Skeletal muscle cell (primary cell): ENCODE measurements around the gene TRIM24.
"Not testable (repeated sequence)": the region's sequence is repeated elsewhere in the genome, so short reads cannot be mapped to it uniquely, and the experiment has no call there.

Experiments
- DNase-seq: peaks from one replicate; pipeline ENCODE4 v3.0.0-alpha.2; 2010; ENCODE audit warnings: low read depth
- H3K4me3 ChIP-seq: 2 replicates; pipeline ENCODE4 v1.5.1; 2011; ENCODE audit warnings: low read depth, mild to moderate bottlenecking, control low read depth, low read length, moderate library complexity

TRIM24 gene

DNA sequence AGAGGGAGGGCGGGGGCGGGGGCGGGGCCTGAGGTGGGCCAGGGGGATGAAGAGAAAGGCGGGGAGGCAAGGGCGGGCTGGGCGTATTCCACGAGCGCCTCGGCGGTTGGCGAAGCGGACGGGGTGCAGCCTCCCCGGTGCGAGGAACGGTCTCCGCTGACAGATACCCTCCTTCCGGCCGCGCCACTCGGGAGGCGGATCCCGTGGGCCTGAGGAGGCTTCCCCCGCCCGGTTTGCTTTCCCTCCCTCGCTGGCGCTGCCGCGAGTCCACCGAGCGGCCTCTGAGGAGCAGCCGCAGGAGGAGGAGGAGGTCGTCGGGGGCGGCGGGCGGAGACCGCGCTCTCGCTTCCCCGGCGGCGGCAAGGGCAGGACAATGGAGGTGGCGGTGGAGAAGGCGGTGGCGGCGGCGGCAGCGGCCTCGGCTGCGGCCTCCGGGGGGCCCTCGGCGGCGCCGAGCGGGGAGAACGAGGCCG is at the start of gene TRIM24:
Gene TRIM24, plus strand, starts transcription at position 84 of the 473 bp plus-strand sequence. Its CDS starts 290 bp downstream, at position 374.
- H3K4me3 ChIP-seq = peak within 1 kb of the TSS; percentile 80
- no peak for DNase-seq

DNA sequence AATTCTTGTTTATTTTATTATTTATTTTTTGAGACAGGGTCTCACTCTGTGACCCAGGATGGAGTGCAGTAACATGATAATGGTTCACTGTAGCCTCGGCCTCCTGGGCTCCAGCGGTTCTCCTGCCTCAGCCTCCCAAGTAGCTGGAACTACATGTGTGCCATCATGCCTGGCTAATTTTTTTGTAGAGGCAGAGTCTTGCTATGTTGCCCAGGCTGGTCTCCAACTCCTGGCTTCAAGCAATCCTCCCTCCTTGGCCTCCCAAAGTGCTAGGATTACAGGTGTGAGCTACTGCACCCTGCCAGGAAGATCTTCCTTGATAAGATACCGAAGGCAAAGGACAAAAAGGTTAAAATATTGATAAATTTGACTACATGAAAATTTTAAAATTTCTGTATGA is 48.0 kb upstream of the TRIM24 start:
- DNase-seq, H3K4me3 ChIP-seq: not testable (repeated sequence)

DNA sequence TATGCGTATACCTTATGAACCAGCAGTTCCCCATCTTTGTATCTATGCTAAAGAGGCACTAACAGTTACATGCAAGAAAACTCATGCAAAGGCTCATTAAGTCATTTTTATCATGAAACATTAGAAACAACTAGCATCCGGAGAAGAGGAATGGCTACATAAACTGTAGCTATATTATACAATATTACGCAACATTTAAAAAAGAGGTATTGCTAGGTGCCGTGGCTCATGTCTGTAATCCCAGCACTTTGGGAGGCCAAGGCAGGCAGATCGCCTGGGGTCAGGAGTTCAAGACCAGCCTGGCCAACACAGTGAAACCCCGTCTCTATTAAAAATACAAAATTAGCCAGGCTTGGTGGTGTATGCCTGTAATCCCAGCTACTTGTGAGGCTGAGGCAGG is 47.1 kb upstream of the TRIM24 start:
- not testable (repeated sequence) for H3K4me3 ChIP-seq, DNase-seq

DNA sequence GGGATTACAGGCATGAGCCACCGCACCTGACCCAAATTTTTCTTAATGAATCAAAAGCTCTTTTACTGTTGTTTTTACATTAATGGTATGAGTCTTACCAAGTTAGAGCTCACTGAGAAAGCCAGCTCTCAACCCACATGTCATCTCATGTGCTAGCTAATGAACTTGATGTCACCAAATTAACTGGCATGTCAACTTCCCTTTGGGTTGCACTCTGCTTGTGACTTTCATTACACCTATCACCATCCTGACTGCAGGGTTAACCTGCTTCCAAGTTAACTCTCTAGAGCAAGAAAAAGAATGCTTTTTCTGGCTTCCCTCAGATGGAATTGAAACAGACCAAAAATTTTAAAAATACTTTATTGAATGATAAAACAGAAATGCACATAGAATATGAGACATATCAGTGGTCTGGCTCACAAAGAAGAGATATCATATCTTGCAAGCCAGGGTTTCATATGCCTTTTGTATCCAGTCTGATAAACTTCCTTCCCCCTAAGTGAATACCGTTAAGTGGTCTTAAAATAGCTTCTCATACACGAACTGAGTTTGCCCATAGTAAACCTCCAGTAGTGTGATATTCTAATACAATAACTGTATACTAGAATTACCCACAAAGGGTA is 42.9 kb upstream of the TRIM24 start:
- no peak for DNase-seq
- H3K4me3 ChIP-seq = no peak overlapping the region

DNA sequence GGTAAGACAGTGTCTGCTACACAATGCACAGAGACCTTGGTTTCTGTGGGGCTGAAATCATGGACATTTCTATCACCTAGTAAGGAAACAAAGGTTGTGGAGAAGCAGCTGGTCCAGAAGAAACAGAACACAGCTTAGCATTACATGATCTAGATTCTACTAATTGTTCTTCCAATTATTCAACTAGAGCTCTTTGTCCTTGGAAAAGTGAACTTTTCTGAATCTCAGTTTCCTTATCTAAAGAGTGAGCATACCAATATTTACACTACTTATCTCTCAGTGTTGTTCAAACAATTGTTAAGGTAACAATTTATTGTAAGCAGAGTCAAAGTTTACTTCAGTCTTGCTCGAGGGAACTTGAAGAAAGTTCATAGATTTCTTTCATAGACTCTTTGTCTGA is 42.3 kb upstream of the TRIM24 start:
- DNase-seq = no peak
- H3K4me3 ChIP-seq = no peak overlapping the region

DNA sequence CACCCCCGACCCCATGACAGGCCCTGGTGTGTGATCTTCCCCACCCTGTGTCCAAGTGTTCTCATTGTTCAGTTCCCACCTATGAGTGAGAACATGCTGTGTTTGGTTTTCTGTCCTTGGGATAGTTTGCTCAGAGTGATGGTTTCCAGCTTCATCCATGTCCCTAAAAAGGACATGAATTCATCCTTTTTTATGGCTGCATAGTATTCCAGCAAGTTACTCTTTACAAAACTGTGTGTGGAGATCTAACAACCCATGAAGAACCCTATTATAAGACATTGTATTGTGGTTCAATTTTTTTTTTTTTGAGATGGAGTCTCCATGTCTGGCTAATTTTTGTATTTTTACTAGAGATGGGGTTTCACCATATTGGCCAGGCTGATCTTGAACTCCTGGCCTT is 41.7 kb upstream of the TRIM24 start:
- not testable (repeated sequence) for H3K4me3 ChIP-seq, DNase-seq

DNA sequence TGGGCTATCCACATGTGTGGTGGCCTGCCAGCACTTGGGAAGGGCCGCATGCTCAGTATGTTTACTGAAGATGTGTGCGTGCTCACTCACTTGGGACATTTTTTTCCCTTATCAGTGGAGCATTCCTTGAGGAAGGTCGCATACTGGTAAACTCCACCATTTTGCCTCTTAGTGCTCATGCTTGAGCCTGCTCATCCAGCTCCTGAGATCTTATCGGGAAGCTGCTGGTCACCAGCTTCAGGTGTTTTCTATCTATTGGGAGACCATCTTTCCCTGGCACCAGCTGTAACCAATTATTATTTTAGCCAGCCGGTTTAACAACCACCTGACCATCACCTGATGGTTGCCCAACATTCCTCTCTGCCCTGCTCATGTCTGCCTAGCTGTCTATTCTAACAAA is 35.0 kb upstream of the TRIM24 start:
- DNase-seq = no peak

DNA sequence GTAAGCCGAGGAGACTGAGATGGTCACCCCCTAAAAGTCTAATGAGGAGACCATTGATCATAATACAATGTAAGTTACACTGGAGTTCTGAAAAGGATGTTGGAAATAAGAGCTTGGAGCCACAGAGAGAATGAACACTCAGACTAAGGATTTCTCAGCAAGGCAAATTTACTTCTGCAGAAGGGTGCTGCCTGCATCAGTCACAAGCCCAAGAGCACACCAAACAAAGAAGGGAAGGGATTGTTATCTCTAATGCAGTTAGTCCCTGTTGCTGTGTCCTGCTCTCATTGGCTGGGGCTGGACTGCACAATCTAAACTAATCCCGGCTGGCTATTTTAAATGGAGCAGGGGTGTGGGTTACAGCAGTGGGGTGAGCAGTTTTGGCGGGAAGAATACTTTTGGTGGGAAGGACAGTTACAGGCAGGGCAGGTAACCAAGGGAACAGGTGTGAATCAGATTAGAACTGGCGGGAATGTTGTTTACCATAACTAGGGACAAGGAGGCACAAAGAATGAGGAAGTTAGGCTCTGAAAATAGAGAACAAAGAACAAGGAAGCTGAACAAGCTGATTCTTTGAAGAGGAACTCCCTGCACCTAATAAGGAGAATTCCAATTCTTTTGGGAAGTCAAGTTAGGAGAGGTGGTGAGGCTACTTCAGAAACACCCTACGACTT is 30.3 kb upstream of the TRIM24 start:
- no peak overlapping the region for H3K4me3 ChIP-seq
- no peak for DNase-seq

More for the DNA sequence above, 35.0 kb upstream of the TRIM24 start:
- no peak overlapping the region for H3K4me3 ChIP-seq

DNA sequence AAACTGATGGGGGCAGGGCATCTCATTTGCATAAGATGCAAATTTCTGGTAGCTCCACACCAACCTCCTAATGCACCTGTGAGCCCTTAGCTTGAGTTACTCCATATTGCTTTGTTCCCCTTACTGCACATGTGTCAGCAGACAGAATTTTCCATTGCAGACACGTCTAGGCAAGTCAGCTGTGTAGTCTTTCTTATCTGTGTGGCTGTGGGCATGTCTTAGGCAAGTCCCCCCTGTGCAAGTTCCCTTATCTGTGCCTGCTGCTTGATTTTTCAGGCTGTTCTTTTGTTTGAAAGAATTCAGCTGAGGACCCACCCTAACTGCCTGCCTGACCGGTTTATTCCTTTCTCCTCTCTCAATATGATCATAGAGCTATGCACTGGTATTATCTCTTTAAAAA is 28.5 kb upstream of the TRIM24 start:
- DNase-seq = no peak

DNA sequence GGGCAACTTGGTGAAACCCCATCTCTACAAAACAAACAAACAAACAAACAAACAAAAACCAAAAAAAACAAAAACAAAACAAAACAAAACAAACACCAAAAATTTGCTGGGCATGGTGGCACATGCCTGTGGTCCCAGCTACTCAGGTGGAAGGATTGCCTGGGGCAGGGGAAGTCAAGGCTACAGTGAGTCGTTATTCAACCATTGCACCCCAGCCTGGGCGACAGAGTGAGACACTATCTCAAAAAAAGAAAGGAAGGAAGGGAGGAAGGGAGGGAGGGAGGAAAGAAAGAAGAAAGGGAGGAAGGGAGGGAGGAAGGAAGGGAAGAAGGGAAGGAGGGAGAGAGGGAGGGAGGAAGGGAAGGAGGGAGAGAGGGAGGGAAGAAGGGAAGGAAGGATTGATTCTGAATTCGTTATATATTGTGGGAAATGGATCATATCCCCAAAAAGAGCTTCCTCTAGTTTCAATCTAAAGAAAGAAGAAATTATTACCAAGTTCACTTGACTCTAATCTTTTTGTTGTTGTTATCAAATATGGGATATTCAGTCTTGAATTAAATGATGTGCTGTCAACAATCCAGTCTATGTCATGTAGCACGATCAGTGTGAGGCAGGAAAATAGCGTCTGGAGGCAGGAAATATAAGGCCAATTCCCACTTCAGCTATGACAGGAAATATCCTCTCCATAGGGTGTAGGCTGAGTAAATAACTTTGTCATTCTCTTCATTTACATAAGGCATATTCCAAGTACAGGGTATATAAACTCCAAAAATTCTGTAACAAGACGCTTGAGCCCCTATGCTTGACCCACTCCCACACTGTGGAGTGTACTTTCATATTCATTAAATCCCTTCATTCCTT is 26.2 kb upstream of the TRIM24 start:
- DNase-seq = no peak
- H3K4me3 ChIP-seq = no peak overlapping the region

More for the DNA sequence above, 28.5 kb upstream of the TRIM24 start:
- H3K4me3 ChIP-seq = no peak overlapping the region

DNA sequence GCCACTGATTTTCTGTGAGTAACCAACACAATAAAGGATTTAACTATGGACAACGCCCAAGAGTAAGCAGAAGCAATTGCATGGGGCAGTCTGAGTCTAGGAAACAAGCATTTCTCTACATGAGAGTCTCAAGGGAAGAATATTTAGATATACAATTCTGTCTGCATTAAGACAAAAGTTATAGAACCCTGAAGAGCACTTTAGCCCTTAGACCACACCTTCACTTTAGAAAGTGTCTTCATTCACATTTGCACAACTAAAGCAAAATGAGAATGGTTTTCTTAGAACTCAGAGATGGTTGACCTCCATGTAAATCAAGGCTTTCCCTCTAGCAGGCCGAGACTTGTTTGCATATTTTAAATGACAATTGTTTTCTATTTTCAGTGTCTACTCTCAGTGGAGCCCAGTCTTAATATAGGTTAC is 25.5 kb upstream of the TRIM24 start:
- H3K4me3 ChIP-seq = no peak overlapping the region
- no peak for DNase-seq

DNA sequence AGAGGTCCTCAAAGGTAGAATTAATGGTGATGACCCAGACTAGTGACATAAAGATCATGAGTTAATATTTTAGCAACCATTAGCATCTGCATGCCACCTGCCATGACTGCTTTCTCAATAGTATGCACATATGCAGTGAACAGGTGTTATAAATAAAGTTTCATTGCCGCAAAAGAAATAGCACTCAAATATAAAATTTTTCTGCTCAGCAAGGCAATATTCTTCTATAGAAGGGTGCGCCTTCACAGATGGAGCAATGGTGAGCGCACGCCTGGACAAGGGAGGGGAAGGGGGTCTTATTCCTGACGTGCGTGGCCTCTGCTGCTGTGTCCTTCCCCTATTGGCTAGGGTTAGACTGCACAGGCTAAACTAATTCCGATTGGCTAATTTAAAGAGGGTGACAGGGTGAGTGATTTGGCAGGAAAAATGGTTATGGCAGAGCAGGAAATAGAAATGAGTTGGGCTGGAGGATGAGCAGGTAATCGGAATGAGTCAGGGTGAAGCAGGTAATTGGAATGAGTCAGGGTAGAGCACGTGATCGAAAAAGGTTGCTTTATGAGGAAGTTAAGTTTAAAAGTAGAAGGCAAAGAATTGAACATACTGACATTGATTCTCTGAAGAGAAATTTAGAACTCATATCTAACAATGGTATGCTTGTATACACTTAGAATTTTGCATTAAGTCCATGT is 24.7 kb upstream of the TRIM24 start:
- no peak for DNase-seq
- no peak overlapping the region for H3K4me3 ChIP-seq

DNA sequence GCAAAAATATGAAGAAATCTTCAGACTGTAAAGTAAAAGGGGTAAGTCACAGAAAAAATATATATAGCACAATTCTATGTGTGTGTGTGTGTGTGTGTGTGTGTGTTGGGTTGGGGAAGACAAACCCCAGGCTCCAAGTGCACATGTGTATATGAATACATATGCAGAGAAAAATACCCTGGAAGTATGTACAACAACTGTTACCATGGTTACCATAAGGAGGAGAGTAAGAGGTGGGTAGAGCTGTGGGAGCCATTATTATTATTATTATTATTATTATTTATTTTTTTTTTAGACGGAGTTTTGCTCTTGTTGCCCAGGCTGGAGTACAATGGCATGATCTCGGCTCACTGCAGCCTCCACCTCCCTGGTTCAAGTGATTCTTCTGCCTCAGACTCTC is 23.7 kb upstream of the TRIM24 start:
- no peak overlapping the region for H3K4me3 ChIP-seq
- DNase-seq = no peak

DNA sequence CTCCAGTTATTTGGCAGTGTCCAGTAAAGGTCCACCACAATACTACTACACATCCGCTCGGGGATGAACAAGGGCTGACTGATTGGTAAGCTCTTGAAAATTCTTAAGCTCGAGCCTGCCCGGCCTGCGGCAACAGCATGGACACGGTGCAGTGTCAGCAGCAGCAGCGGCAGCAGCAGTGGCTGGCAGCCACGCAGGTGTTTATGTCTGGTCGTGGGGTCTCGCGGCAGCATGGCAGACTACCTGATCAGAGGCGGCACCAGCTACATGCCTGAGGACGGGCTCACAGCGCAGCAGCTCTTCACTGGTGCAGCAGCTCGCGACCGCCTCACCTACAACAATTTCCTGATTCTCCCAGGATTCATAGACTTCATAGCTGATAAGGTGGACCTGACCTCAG is 19.6 kb upstream of the TRIM24 start:
- no peak for DNase-seq
- no peak overlapping the region for H3K4me3 ChIP-seq

DNA sequence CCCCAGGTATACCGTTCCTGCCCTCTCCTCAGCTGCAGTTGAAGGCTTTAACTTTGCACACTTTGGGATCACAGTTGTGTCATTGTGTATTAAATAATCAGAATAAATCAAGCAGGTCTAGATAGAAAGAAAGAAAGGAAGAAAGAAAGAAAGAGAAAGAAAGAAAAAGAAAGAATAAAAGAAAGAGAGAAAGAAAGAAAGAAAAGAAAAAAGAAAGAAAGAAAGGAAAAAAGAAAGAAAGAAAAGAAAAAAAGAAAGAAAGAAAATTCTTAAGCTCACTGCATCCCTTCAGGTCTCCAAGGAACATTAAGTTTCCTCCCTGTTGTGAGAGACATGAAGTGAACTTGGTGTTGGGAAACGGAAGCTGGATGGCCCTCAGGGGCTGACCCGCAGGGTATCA is 17.2 kb upstream of the TRIM24 start:
- no peak overlapping the region for H3K4me3 ChIP-seq
- DNase-seq = no peak

DNA sequence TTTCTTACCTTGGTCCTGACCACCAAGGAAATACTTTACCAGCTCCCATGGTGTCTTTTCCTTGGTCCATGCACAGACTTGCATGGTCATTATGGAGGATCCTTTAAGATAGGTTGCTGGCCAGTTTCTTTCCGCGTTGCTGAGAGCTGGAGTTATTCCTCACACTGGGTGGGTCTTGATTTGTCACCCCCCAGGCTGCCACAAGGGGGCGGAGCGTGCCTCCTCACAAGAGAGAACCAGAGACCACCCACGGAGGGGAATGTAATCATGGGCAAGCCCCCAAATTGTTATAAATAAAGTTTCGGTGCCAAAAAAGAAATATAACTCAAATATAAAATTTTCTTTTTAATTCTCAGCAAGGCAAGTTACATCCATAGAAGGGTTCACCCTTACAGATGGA is 10.5 kb upstream of the TRIM24 start:
- no peak for DNase-seq
- H3K4me3 ChIP-seq = no peak overlapping the region

DNA sequence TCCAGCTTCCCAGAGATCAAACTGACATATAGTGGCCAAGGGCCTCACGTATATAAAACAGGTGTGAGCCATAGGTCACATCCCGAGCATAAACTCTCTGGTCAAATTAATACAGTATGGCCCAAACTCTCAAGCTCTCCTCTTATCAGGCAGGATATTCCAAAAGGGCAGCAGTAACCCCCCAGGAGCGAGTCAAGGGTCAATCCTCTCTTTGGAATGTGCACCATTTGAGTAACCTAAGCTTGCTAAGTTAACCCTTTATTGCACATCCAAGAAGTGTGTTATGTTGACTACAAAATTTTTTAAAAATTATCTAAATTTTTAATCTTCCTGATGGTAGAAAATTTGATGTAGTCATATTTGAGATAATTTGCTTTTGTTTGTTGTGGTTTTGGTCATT is 4.5 kb upstream of the TRIM24 start:
- no peak overlapping the region for H3K4me3 ChIP-seq
- DNase-seq = no peak

DNA sequence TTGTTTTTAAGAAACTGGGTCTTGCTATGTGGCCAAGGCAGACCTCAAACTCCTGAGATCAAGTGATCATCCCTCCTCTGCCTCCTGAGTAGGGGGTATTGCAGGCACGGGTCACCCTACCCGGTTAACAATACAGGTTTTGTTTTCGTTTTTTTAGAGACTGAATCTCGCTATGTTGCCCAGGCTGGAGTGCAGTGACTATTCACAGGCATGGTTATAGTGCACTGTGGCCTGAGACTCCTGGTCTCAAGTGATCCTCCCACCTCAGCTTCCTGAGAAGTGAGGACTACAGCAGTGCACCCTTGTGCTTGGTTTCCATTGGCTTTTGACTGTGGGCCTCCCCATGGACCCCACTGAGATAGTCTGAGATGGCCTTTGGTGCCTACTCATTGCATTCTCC is 3.8 kb upstream of the TRIM24 start:
- no peak overlapping the region for H3K4me3 ChIP-seq
- no peak for DNase-seq

DNA sequence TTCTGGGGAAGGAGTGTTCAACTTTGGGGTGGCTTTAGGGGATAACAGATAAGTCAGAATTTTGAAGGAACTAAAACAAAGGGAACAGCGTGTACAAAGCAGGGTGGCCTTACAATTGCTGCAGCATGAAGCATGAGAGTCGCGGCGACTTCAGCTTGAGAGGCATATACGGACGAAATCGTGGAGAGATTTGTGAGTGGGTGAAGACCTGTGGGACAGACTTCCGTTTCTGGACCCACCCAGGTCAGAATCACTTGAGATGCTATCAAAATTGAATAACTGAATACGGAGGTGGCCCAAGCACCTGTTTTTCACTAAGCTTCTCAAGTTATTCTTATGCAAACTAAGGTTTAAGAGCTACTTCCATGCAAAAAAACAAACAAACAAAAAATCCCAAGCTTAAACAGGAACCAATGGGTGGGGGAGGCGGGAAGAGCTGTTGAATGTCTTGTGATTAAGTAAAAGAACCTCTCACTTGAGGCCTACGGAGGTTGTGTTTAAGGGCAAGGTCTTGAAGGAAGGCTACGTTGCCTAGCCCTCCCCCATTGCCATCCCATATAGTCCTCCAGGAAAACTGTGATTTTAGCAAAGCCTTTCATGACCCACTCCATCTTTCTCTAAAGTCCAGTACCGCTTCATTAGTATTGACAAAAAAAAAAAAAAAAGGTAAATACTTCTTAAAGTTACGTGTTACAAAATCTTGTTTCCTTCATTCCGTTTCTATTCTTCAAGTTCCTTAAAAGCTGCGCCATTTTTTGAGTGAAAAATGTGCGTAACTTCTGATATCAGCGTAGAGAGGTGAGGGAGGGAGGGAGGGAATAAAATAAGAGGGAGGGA is 1.3 kb upstream of the TRIM24 start:
- H3K4me3 ChIP-seq = no peak overlapping the region
- no peak for DNase-seq
